Regular cardiac myocyte (primary cell): ENCODE measurements around the gene HOXB5. TPM values are rescaled to one million over a fixed set of nuclear protein-coding genes. Genes with fewer than 3 reads are reported as not detected.

Experiments
- total RNA-seq: library from RNA; depleted of rRNA; stranded (reverse); fragments of >200 nt; gene quantifications from 2 replicates; pipeline ENCODE4 v1.2.3, GENCODE V29; 2014

The HOXB5 gene
- under 0.01 TPM in 1 of 2 replicates, not detected in the other for total RNA-seq

GRCh38 chr17:48593126-48593829 is at the start of gene HOXB5:
Gene HOXB5 (minus strand): TSS chr17:48593779. CDS start chr17:48593682, 97 bp downstream.

GRCh38 chr17:48626245-48627117 is 32.9 kb upstream of the HOXB5 start, which contains the start of gene HOXB9:
Gene HOXB9 (minus strand): TSS chr17:48626358. CDS start chr17:48626269, 89 bp downstream.

GRCh38 chr17:48615047-48615962 is 21.7 kb upstream of the HOXB5 start, which contains the start of gene HOXB8:
Gene HOXB8 (minus strand): TSS chr17:48615292. CDS start chr17:48614704, 588 bp downstream.

GRCh38 chr17:48610282-48611211 is 17.0 kb upstream of the HOXB5 start, which contains the start of gene HOXB7:
Gene HOXB7 (minus strand): TSS chr17:48611017. CDS start chr17:48610918, 99 bp downstream.

GRCh38 chr17:48604770-48605329 is 11.3 kb upstream of the HOXB5 start, which contains the start of gene HOXB6:
Gene HOXB6 (minus strand): TSS chr17:48604986. CDS start chr17:48598150, 6,836 bp downstream.

GRCh38 chr17:48589831-48590606 is 3.6 kb downstream of the HOXB5 start, which contains the start of gene HOXB3:
Gene HOXB3 (minus strand): TSS chr17:48590241. CDS start chr17:48552474, 37,767 bp downstream.

GRCh38 chr17:48577946-48578615 is 15.5 kb downstream of the HOXB5 start, which contains the start of gene HOXB4:
Gene HOXB4 (minus strand): TSS chr17:48578350. CDS start chr17:48578319, 31 bp downstream.

GRCh38 chr17:48545022-48545375 is 48.6 kb downstream of the HOXB5 start, which contains the start of gene HOXB2:
Gene HOXB2 (minus strand): TSS chr17:48545109. CDS start chr17:48544911, 198 bp downstream.

Other genes with a start within 250 kb of the HOXB5 start
- 0.56 TPM in 1 of 2 replicates, not detected in the other for gene SKAP1, start 163.6 kb downstream of the HOXB5 start, total RNA-seq
- gene HOXB1, start 62.8 kb downstream of the HOXB5 start, total RNA-seq, result 0.19 TPM in 1 of 2 replicates, not detected in the other
- gene HOXB2, start 48.7 kb downstream of the HOXB5 start, total RNA-seq, result 3.1 and 6.5 TPM in 2 replicates
- 0.85 and 0.96 TPM in 2 replicates for gene HOXB4, start 15.4 kb downstream of the HOXB5 start, total RNA-seq
- 0.85 and 3.5 TPM in 2 replicates for gene HOXB3, start 3.5 kb downstream of the HOXB5 start, total RNA-seq
- gene HOXB6, start 11.2 kb upstream of the HOXB5 start, total RNA-seq, result 0.28 and 0.38 TPM in 2 replicates
- 0.28 and 0.38 TPM in 2 replicates for gene HOXB7, start 17.2 kb upstream of the HOXB5 start, total RNA-seq
- gene HOXB8, start 21.5 kb upstream of the HOXB5 start, total RNA-seq, result under 0.01 TPM in 2 replicates
- under 0.01 and 0.19 TPM in 2 replicates for gene HOXB9, start 32.6 kb upstream of the HOXB5 start, total RNA-seq
- gene PRAC1, start 128.7 kb upstream of the HOXB5 start, total RNA-seq, result not detected in 2 replicates
- gene PRAC2, start 129.4 kb upstream of the HOXB5 start, total RNA-seq, result not detected in 2 replicates
- gene HOXB13, start 135.0 kb upstream of the HOXB5 start, total RNA-seq, result not detected in 2 replicates
- under 0.01 TPM in 1 of 2 replicates, not detected in the other for gene TTLL6, start 223.4 kb upstream of the HOXB5 start, total RNA-seq
- 36.6 and 42.6 TPM in 2 replicates for gene CALCOCO2, start 237.3 kb upstream of the HOXB5 start, total RNA-seq